Measurements from ENCODE around the gene WDR41. TPM values are rescaled to one million over a fixed set of nuclear protein-coding genes. Genes with fewer than 3 reads are reported as not detected.

Gene WDR41
- polyA plus RNA-seq, 2 of the 4 experiments (the other 2 are of a cell fraction), result 62.1 to 88.5 TPM

Other genes with a start within 250 kb of the WDR41 start
- gene OTP, start 146.4 kb upstream of the WDR41 start, polyA plus RNA-seq (2011; rRNA removed), result 0.01 TPM in 1 of 2 replicates, not detected in the other
- gene OTP, start 146.4 kb upstream of the WDR41 start, polyA plus RNA-seq (2017; fragmentation: RNase III; extraction: RNeasy Plus Mini Kit Qiagen cat#74134 plus additional on column Dnase treatment), result 0.03 to 0.04 TPM (median 0.04 TPM) in 3 replicates